GM19372 (cell line): ENCODE results near the gene P2RX6.
"Not testable (repeated sequence)": the region's sequence is repeated elsewhere in the genome, so short reads cannot be mapped to it uniquely, and the experiment has no call there.

ENCODE experiments used
- ATAC-seq: cut with Tn5 transposase; IDR thresholded peaks from one replicate; pipeline ENCODE4 v1.9.1; 2021; ENCODE audit warnings: mild to moderate bottlenecking, low read depth, moderate library complexity; ENCODE audit not compliant: unreplicated experiment

P2RX6 gene

GRCh38 chr22:21071796-21072195 lies 56.8 kb downstream of the P2RX6 start:
- not testable (repeated sequence) for ATAC-seq

DNA sequence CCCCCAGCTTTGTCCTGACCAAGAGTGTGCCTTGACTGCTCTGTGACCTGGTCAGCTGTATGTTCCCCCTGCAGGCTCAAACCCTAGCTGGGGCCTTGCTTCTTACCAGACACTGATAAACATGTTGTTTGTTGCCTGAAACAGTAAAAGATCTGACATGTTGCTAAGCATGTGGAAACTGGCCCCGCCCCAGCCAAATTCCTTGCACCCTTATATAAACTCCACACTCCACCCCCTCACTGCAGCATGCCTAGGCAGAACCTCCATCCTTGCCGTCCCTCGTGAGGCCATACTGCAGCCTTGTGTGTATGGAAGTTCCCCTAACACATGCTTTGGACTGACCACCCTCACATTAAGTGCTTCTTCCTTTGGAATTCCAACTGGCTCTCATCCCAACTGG lies 58.1 kb downstream of the P2RX6 start:
- ATAC-seq = no peak

DNA sequence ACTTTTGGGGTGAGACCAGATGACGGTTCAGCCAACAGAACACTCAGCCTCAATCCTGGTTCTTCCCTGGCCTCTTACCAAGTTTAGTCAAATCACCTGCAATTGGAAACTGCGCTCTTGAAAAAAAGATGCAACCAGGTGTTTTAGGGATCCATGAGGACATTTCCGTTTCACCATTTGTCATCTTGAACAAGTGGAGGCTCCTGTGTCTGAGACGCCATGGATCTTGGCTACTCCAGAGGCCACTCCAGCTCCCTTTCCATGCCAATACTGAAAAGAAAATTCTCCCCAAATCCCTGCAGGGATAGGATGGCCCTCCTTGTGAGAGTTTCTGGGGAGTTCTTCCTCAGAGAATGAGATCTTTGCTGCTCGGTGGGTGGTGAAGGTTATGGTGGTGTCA lies 58.5 kb downstream of the P2RX6 start:
- ATAC-seq = no peak

DNA sequence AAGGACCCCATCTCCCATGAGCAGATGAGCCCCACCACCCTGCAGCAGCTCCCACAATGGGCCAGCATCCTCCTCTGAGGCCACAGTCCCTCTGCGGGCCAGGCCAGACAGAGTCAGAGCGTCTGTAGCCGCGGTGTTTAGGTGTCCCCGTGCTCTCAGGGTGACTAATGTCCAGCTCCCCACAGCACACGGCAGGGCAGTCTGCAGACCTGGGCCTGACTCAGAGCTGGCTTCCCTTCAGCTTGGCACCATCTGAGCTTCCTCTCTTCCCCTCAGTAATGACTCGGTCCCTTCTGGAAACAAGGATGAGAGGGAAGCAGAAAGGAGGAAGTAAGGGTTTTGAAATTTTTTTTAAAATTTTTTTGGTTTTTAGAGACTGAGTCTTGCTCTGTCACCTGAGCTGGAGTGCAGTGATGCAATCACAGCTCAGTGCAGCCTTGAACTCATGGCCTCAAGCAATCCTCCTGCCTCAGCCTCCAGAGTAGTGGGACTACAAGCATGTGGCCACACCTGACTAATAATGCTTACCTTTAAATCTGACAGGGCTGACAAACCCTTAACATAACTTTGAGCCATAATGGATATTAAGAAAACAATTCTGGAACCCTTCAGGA lies 59.2 kb downstream of the P2RX6 start:
- ATAC-seq = no peak

DNA sequence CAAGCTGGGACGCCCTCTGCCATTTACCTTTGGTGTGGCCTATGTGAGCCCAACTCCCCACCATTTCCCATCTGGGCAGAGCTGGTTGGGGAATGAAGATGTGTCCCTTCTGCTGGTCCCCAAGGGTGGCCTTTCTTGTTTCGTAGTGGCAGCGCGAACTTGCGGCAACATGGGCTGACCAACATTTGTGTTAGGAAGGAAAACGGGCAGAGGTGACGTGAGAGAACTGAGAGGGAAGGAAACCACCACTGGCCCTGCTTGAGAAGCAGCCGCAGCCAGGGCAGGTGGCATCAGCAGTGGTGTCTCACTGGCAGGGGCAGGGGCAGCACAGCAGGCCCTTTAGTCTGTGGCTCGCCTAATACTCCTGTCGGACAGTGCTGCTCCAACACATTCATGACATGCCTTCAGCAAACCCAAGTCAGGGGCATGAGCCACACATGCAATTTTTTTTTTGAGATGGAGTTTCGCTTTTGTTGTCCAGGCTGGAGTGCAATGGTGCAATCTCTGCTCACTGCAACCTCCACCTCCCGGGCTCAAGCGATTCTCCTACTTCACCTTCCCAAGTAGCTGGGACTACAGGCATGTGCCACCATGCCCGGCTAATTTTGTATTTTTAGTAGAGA lies 60.7 kb downstream of the P2RX6 start:
- ATAC-seq = no peak

GRCh38 chr22:21076912-21077625 lies 62.1 kb downstream of the P2RX6 start:
- ATAC-seq = no peak
